ENCODE data around the gene CLP1.

Gene CLP1

GRCh38 chr11:57657194-57658022 is at the start of gene CLP1:
CLP1 (plus strand) TSS chr11:57657762; CDS start chr11:57659477, 1,715 bp downstream.
- DNase-seq, result peak; percentile 100

GRCh38 chr11:57610170-57610569 is 47.4 kb upstream of the CLP1 start:
- DNase-seq, result no peak

GRCh38 chr11:57614234-57614772 is 43.3 kb upstream of the CLP1 start:
- no peak for DNase-seq

- no peak for DNase-seq
Observed at GRCh38 chr11:57615308-57615707, 42.3 kb upstream of the CLP1 start.

- DNase-seq, result no peak
Observed at GRCh38 chr11:57616595-57616994, 41.0 kb upstream of the CLP1 start.

- no peak for DNase-seq
Observed at GRCh38 chr11:57618438-57618837, 39.1 kb upstream of the CLP1 start.

- no peak for DNase-seq
Observed at GRCh38 chr11:57619331-57619730, 38.2 kb upstream of the CLP1 start.

GRCh38 chr11:57620467-57620866 is 37.1 kb upstream of the CLP1 start:
- no peak for DNase-seq

GRCh38 chr11:57622263-57622662 is 35.3 kb upstream of the CLP1 start:
- DNase-seq, result no peak

- DNase-seq, result no peak
Observed at GRCh38 chr11:57624864-57625263, 32.7 kb upstream of the CLP1 start.

- DNase-seq, result no peak
Observed at GRCh38 chr11:57626895-57627294, 30.7 kb upstream of the CLP1 start.

- no peak for DNase-seq
Observed at GRCh38 chr11:57630171-57630570, 27.4 kb upstream of the CLP1 start.

GRCh38 chr11:57632116-57632515 is 25.4 kb upstream of the CLP1 start:
- no peak for DNase-seq

GRCh38 chr11:57633394-57634070 is 24.0 kb upstream of the CLP1 start:
- DNase-seq, result no peak

- DNase-seq, result no peak
Observed at GRCh38 chr11:57634311-57634710, 23.3 kb upstream of the CLP1 start.

GRCh38 chr11:57635246-57635645 is 22.3 kb upstream of the CLP1 start:
- no peak for DNase-seq

GRCh38 chr11:57637626-57638004 is 19.9 kb upstream of the CLP1 start:
- DNase-seq, result no peak

GRCh38 chr11:57638005-57638781 is 19.4 kb upstream of the CLP1 start:
- DNase-seq, result peak; percentile 86

- no peak for DNase-seq
Observed at GRCh38 chr11:57638811-57639320, 18.7 kb upstream of the CLP1 start.

GRCh38 chr11:57639321-57640067 is 18.1 kb upstream of the CLP1 start:
- DNase-seq, result peak; percentile 79

GRCh38 chr11:57640068-57640800 is 17.3 kb upstream of the CLP1 start:
- no peak for DNase-seq

All from hematopoietic multipotent progenitor cell treated with erythropoietin and hydrocortisone succinate and interleukin-3 and kit ligand, for 4 days (in vitro differentiated cells).